GM12875 (cell line): Measurements from ENCODE around the gene FGF6.

Source experiments
- H3K4me3 ChIP-seq: one replicate; pipeline ENCODE4 v1.5.1; 2011; ENCODE audit warnings: low read depth, low read length, control low read depth
- TF ChIP-seq, protein P1 (sequence below): IDR thresholded peaks from 2 replicates; pipeline ENCODE4 v1.5.1; 2011; ENCODE audit warnings: low read depth, mild to moderate bottlenecking, control low read depth, inconsistent platforms, low read length, moderate library complexity, borderline replicate concordance; ENCODE audit not compliant: insufficient read depth

The FGF6 gene

DNA sequence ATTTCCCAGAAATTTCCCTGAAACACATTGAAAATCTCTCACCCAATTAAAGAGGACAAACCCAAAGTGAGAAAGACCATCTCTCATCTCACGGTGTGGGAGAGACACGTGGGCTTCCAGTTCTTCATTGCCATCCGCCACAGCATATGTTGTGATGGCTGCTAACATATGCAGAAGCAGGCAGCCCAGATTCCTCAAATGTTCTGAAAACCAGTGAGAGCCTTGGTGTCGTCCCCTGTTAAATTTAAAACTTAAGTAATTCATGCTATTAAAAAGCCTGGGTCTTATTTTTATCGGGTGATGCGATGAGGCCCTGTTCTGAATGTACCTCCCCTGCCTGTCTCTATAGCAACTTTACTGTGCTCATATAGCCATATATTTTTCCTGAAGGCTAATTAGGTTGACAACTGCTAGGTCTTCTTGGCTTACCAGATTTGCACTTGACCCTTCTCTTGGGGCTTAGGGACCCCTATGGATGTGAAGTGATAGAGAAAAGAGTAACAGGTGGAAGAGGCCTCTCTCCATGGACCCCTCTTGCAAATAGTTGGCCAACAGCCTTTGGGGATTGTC, 2.8 kb upstream of the FGF6 start:
- H3K4me3 ChIP-seq: no peak overlapping the region
- TF ChIP-seq, protein P1, sequence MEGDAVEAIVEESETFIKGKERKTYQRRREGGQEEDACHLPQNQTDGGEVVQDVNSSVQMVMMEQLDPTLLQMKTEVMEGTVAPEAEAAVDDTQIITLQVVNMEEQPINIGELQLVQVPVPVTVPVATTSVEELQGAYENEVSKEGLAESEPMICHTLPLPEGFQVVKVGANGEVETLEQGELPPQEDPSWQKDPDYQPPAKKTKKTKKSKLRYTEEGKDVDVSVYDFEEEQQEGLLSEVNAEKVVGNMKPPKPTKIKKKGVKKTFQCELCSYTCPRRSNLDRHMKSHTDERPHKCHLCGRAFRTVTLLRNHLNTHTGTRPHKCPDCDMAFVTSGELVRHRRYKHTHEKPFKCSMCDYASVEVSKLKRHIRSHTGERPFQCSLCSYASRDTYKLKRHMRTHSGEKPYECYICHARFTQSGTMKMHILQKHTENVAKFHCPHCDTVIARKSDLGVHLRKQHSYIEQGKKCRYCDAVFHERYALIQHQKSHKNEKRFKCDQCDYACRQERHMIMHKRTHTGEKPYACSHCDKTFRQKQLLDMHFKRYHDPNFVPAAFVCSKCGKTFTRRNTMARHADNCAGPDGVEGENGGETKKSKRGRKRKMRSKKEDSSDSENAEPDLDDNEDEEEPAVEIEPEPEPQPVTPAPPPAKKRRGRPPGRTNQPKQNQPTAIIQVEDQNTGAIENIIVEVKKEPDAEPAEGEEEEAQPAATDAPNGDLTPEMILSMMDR: no peak

DNA sequence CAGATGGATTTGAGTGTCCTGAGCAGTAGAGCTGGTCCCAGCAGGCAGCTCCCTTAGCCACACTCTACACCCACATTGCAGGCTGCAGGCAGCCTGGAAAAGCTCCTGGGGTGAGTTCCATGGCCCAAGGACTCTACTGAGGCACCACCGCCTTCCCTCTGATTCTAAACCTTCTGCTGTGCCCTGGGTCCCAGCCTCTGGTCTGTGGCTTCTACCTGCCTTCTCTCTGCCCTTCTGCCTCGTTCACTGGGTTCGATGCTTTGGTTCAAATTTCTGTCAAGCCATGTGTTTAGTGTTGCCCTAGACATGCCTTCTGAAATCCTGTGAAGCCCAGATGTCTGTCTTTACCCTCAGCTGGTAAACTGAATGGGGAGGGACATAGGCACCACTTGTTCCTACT, 1.5 kb upstream of the FGF6 start:
- H3K4me3 ChIP-seq: no peak overlapping the region
- TF ChIP-seq, protein P1: no peak

DNA sequence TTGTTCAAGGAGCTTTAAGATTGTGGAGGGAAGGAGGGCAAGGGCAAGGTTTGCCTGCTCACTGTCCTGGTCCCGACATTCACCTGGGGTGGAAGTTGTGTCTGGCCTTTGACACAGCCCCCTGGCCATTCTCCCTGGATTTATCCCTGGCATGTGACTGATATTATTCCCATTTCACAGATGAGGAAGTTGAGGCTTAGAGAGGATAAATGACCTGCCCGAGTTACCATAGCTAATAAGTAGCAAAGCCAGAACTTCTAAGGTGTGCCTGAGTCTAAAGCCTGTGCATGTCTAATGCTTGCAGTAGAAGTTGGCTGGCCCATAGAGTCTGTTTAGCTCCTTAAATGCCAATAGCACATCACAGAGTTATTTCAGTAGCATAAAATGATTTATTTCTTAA, 720 bp upstream of the FGF6 start:
- no peak overlapping the region for H3K4me3 ChIP-seq
- TF ChIP-seq, protein P1: no peak

DNA sequence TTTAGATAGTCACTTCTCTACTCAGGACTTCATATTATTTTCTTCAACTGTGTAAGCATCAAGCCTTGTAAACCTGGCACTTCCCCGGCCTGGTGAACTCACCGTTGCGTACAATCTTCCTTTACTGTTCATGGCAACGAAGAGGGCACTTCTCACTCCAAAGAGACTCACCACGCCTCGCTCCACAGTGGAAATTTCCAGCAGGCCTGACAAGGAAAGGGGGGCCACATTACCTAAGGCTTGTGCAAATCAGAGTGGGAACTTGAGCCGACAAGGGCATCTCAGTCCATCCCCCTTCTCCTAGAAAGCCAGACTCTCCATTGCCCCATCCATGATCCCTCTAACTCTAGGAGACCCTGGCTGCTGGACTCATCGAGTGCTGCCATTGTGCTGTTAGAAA, 1.6 kb downstream of the FGF6 start:
- no peak overlapping the region for H3K4me3 ChIP-seq
- TF ChIP-seq, protein P1: no peak

DNA sequence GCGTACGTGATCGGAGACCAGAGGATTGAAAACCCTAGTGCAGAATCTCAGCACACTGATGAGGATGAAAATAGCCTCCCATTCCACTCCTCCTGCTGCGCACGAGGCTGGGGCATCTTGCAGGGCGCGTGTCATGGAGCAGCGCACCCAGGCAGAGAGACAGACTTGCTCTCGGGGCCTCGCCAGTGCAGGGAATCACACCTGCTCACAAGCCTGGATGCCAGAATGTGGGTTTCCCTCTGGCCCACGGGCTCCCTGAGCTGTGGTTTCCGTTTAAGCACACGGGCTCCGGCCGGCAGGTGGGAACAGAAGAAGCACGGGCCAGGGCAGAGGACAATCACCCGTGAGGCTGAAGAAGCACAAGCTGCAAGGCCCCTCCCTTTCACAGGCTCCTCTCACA, 2.0 kb downstream of the FGF6 start:
- TF ChIP-seq, protein P1: no peak
- H3K4me3 ChIP-seq: no peak overlapping the region

DNA sequence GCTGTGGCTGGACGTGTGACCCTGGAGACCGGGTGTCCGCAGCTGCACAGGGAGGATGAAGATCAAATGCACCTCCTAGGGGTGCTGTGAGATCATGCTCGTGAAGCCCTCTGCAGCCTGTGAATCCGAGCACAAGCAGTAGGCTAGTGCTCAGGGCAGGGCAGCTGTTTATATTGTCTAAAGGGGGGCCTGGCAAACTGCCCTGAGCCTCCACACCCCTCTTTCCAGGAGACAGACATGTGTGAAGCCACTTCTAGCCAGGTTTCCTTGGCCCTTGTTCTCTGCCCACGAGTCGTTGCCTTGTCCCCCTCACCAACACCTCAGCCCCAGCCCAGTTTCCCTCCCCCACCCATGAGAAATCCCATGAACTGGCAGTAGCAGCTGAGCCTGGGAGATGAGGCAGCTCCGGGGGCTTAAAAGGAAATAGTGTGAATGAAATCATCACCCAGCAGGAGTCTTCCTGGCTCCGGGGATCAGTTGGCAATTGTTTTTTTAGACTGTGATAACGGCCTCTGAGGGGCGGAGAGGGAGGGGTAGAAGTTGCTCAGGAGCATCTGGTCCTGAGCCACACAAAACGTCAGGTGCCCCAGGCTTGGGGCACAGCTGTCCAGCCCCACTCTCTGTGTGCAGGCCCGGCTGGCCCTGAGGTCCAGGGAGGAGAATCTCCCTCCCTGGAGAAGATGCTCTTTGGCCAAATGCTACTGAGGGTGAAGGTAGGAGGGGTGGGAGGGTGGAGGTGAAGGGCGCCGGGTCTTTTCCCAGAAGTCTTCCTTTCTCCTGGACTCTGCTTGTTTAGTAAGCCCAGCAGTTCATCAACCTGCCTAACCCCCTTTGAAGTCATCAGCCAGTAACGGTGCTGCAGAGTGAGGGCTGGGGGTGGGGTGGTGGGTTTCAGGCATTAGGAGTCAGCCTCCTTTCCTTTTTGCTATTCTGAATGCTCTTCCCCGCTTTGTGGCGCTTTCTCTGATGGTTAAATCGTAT, 4.0 kb downstream of the FGF6 start:
- TF ChIP-seq, protein P1: no peak
- H3K4me3 ChIP-seq: no peak overlapping the region
